AG08396 (cell line): ENCODE measurements around the gene DCTPP1.

ENCODE experiments used
- DNase-seq: peaks from one replicate; pipeline ENCODE4 v3.0.0; 2012; ENCODE audit warnings: low spot score, mixed read lengths

DCTPP1 gene

GRCh38 chr16:30381291-30382041, 48.4 kb downstream of the DCTPP1 start:
- no peak for DNase-seq

DNA sequence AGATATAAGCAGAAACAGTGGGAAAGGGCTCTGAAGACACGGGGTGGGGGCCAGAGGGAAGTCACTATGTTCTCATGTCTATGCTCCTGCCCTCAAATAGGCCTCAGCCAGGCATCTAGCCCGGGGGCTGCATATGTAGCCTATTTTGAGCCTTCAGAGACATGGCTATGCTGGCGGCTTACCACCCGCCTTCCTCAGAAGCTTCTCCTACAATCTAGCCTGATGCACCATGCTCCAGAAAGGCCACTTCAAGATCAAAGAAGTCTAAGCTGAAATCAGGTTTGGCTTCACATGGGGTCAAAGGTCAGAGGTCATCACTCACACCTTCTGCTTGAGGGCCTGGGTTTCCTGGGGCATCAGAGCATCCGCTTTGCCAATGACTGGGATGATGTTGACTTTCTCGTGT, 49.0 kb downstream of the DCTPP1 start:
- no peak for DNase-seq

DNA sequence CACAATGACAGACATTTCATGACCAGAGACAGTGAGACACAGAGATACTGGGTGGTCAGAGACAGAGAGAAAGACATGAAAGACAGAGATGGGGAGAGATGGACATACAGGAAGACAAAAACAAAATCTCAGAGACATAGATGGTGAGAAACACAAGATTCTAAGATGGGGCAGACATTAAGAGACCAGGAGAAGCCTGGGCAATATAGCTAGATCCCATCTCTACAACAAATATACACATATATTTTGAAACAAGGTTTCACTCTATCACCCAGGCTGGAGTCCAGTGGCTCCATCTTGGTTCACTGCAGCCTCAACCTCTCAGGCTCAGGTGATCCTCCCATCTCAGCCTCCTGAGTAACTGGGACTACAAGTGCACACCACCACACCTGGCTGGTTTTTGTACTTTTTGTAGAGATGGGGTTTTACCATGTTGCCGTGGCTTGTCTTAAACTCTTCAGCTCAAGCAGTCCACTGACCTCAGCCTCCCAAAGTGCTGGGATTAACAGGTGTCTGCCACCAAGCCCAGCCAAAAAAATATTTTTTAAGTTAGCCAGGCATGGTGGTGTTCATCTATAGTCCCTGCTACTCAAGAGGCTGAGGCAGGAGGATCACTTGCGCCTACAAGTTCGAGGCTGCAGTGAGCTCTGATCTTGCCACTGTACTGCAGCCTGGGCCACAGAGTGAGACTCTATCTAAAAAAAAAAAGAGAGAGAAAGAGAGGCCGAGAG, 49.6 kb downstream of the DCTPP1 start:
- DNase-seq: no peak

DNA sequence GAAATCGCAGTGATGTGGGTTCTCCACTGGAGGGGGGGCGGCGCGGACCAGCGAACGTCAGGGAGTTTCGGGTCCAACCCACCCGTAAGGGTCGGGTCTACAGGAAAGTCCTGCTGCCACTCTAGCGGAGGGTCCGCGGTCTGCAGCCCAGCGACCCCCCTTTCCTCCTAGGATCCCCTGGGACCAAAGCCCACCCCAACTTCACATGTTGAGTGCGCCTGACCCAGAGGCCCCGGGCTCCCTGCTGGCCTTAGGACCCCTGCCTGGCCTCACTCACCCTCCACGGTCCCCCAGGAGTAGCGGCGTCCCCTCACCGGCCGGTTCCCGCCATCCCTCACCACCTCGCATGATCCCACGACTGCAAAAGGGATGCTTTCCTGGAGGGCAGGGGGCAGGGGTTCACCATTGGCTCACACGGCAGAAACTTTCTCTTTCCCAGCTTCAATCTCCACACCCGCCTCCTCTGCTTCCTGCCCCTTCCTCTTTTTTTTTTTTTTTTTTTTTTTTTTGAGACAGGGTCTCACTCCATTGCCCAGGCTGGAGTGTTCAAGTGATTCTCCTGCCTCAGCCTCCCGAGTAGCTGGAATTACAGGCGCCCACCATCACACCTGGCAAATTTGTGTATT, 50.6 kb downstream of the DCTPP1 start:
- DNase-seq: no peak

DNA sequence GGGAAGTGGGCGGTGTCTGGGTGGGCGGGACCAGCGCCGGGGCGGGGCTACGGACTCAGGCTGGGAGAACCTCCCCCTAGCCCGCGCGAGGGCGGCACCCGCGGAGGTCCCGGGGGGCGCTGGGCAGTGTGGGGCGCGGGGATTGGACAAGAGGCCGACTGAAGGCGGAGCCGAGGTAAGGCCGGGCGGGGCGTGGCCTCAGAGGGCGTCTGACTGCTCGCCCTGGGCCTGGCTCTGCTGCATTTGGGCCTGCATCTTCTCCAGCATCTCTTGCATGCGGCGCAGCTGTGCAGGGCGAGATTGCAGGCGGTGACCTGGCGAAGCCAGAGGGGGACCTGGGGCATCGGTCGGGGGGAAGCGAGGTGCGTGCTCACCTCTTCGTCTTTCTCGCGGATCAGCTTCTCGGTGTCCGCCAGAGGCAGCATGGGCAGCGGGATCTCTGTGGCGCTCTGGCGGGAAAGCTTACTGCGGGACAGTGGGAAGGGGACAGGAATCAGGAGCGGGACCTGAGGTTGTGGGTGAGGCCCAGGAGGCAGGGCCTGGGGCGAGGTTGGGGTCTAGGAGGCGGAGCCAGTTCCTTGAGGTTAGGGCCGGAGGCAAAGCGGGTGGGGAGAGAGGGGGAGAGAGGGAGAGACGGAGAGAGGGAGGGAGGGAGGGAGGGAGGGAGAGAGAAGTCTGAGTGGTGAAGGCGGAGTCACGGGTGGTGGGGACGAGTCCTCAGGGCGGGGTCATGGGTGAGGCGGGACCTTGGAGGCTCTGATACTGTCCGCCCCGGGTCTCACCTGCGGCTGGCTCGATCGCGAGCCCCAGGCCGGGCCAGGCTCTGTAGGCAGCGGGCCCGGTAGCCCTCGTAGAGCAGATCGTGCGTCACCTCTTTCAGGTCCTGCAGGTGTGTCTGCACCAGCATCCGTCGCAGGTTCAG, 51.3 kb downstream of the DCTPP1 start:
- DNase-seq: peak; percentile 99

GRCh38 chr16:30377812-30378235, 52.0 kb downstream of the DCTPP1 start:
- DNase-seq: peak; percentile 83

- no peak for DNase-seq
These were observed 52.6 kb downstream of the DCTPP1 start for GRCh38 chr16:30377050-30377811.

DNA sequence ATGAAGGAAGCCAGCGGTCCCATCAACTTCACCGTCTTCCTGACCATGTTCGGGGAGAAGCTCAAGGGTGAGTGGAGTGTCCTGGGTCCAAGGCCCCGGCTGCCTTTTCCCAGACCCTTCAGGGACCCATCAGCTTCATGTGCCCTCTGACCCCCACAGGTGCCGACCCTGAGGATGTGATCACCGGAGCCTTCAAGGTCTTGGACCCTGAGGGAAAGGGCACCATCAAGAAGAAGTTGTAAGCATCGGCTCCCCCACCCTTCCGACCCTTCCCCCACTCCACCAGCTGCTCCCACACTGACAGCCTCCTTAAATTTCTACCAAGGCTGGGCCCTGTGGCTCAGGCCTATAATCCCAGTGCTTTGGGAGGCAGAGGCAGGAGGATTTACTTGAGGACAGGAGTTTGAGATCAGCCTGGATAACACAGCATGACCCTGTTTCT, 53.3 kb downstream of the DCTPP1 start:
- DNase-seq: no peak

- DNase-seq: no peak
These were observed 54.0 kb downstream of the DCTPP1 start for GRCh38 chr16:30375864-30376263.

DNA sequence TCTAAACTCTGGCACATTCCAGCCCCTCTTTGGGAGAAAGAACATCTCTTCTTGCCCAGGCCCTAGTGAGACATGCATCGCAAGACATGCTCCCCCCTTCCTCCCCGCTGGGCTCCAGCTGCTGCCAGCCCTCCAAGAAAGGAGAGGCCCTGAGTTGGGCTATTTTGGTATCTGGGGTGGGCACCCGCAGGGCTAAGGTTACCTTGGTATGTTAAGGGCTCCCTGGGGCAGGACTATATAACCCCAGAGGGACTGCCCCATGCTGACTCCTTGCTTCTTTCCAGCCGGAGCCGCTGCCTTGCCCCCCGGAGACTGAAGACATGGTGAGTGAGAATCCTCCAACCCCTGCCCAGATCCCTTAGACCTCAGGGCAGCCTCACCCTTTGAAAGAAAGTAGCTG, 55.3 kb downstream of the DCTPP1 start, which contains the start of gene MYL11:
TSS of gene MYL11 (plus strand) at position 265 of the 400 bp plus-strand sequence. CDS start at position 321, 56 bp downstream.
- DNase-seq: no peak
